K562 (cell line): ENCODE data around the gene CCDC9B. TPM values are rescaled to one million over a fixed set of nuclear protein-coding genes. Genes with fewer than 3 reads are reported as not detected.
A peak's percentile ranks its signal among the peaks of the same experiment; 100 is the strongest.

Experiments
- ARHGAP35 ChIP-seq: fragments of 450-650 bp; IDR thresholded peaks from 2 replicates; pipeline ENCODE4 v1.6.1; 2018; ENCODE audit not compliant: partially characterized antibody
- ATF1 ChIP-seq, 2 experiments: fragments of 450-650 bp in 1 of 2; IDR thresholded peaks; 2 replicates each; pipeline ENCODE4 v1.6.1; 2016; ENCODE audit warnings: missing compliant biosample characterization in 1 of 2, missing genetic modification characterization in 1 of 2
- CHD1 ChIP-seq: fragments of 200-600 bp; sonication (generic); IDR thresholded peaks from one replicate; pipeline ENCODE4 v1.6.1; 2012; ENCODE audit warnings: mild to moderate bottlenecking, moderate library complexity, low read length, inconsistent platforms
- E2F1 ChIP-seq: sonication (generic); formaldehyde crosslinking; IDR thresholded peaks from 2 replicates; pipeline ENCODE4 v1.8.1; 2023; ENCODE audit warnings: mild to moderate bottlenecking, missing genetic modification reagents, moderate library complexity
- EP300 ChIP-seq: IDR thresholded peaks from 2 replicates; pipeline ENCODE4 v1.6.1; 2012; ENCODE audit warnings: low read length, improper control_type of control experiment
- FOS ChIP-seq: IDR thresholded peaks from 3 replicates; pipeline ENCODE4 v1.6.1; 2011; ENCODE audit not compliant: insufficient read length; ENCODE audit errors: extremely low read depth
- HDAC1 ChIP-seq, 2 experiments: fragments of 450-650 bp; IDR thresholded peaks; 2 replicates each; pipeline ENCODE4 v1.6.1; 2016 to 2017; ENCODE audit warnings: inconsistent platforms in 1 of 2, mild to moderate bottlenecking in 1 of 2, moderate library complexity in 1 of 2
- HINFP ChIP-seq: fragments of 450-650 bp; conservative IDR thresholded peaks from 2 replicates; pipeline ENCODE4 v1.6.1; 2016; ENCODE audit warnings: missing genetic modification characterization, low read depth, mild to moderate bottlenecking, control low read depth, missing compliant biosample characterization
- HOMEZ ChIP-seq: fragments of 250-450 bp; sonication (Bioruptor Pico); IDR thresholded peaks from 2 replicates; pipeline ENCODE4 v1.4.0; 2020; ENCODE audit warnings: mild to moderate bottlenecking, moderate library complexity
- JUN ChIP-seq, 2 experiments: sonication (generic) in 1 of 2; formaldehyde crosslinking in 1 of 2; IDR thresholded peaks; 2 replicates each; pipeline versions ENCODE4 v1.6.1 to v1.8.0; 2012 to 2022; ENCODE audit warnings: borderline replicate concordance in 2 of 2, mild to moderate bottlenecking in 2 of 2, improper control_type of control experiment in 1 of 2, low read depth in 1 of 2, low read length in 1 of 2, missing genetic modification reagents in 1 of 2
- KAT2B ChIP-seq: IDR thresholded peaks from one replicate; pipeline ENCODE4 v1.6.1; 2012; ENCODE audit warnings: low read depth, mild to moderate bottlenecking, control low read depth, inconsistent platforms, low read length, moderate library complexity
- MNT ChIP-seq, 2 experiments: fragments of 450-650 bp; conservative IDR thresholded peaks; 2 replicates each; pipeline ENCODE4 v1.6.1; 2017; ENCODE audit warnings: mild to moderate bottlenecking in 2 of 2, moderate library complexity in 2 of 2
- NCOA1 ChIP-seq: fragments of 450-650 bp; IDR thresholded peaks from 2 replicates; pipeline ENCODE4 v1.6.1; 2016; ENCODE audit warnings: low read depth
- POLR3G ChIP-seq: IDR thresholded peaks from 2 replicates; pipeline ENCODE4 v1.6.1; 2011; ENCODE audit not compliant: insufficient read length, insufficient replicate concordance; ENCODE audit errors: extremely low read depth
- SAP30 ChIP-seq: fragments of 200-600 bp; sonication (generic); IDR thresholded peaks from 2 replicates; pipeline ENCODE4 v1.6.1; 2012; ENCODE audit warnings: borderline replicate concordance, low read depth, mild to moderate bottlenecking, moderate library complexity, low read length, control low read depth, inconsistent platforms; ENCODE audit not compliant: insufficient read depth, poor library complexity, severe bottlenecking
- SRSF9 ChIP-seq: fragments of 200-400 bp; formaldehyde crosslinking; IDR thresholded peaks from 2 replicates; pipeline ENCODE4 v1.6.1; 2017; ENCODE audit warnings: low read depth, low read length, borderline replicate concordance
- U2AF1 ChIP-seq: fragments of 200-400 bp; formaldehyde crosslinking; optimal IDR thresholded peaks from 2 replicates; pipeline ENCODE3; 2017; ENCODE audit warnings: mild to moderate bottlenecking, low read depth, low read length, moderate library complexity
- ZFX ChIP-seq: sonication (generic); formaldehyde crosslinking; IDR thresholded peaks from 2 replicates; pipeline ENCODE4 v1.8.0; 2022; ENCODE audit warnings: mild to moderate bottlenecking, missing genetic modification reagents, moderate library complexity
- ZNF644 ChIP-seq: fragments of 200-800 bp; sonication (Bioruptor generic); IDR thresholded peaks from 2 replicates; pipeline ENCODE4 v1.6.1; 2016; ENCODE audit warnings: low read depth, missing genetic modification characterization, missing compliant biosample characterization
- ZNF696 ChIP-seq: fragments of 250-450 bp; sonication (Bioruptor Pico); conservative IDR thresholded peaks from 2 replicates; pipeline ENCODE4 v1.4.0; 2020; ENCODE audit warnings: mild to moderate bottlenecking, moderate library complexity
- polyA plus RNA-seq, 8 experiments: library from polyadenylated mRNA; depleted of rRNA in 4 of 8; stranded (reverse) in 5 of 8; unstranded in 3 of 8; fragments of >200 nt; fragmentation: Nextera tagmentation in 2 of 8; fragmentation: Illumina TruSeq in 1 of 8; extraction: Ambion mirVana in 2 of 8; extraction: Trizol in 1 of 8; gene quantifications; 2 replicates each; pipeline versions ENCODE4 v1.2.1 to v1.2.3, GENCODE V29; 2011 to 2014; ENCODE audit warnings: inconsistent platforms in 1 of 8, missing spikeins in 1 of 8
- total RNA-seq, 7 experiments: library from RNA; depleted of rRNA in 6 of 7; stranded (reverse); fragments of >200 nt in 6 of 7; fragmentation: Illumina TruSeq in 2 of 7; extraction: Trizol in 2 of 7; gene quantifications; 2 replicates each; pipeline versions ENCODE4 v1.2.1 to v1.2.3, GENCODE V29; 2011 to 2021; ENCODE audit warnings: low replicate concordance in 1 of 7

CCDC9B gene
- total and polyA plus RNA-seq, 9 of the 15 experiments (the other 6 are each of a cell fraction or from before 2014, with no cell fraction given), result 0.01 to 0.47 (median 0.15) TPM; not detected in 1

GRCh38 chr15:40382580-40383456 lies 42.1 kb upstream of the CCDC9B start, which contains the start of gene KNSTRN (continued):
- peak in 1 of 2 experiments; percentile 57; a peak in 2 of 4 replicates for TF ChIP-seq MNT (conservative IDR thresholded peaks at IDR 0.05)
- peak; percentile 13; the same call in 1 of the 2 replicates for TF ChIP-seq E2F1 (CRISPR knock-in tag)
- TF ChIP-seq ZNF696, result no peak
- TF ChIP-seq ATF1 (CRISPR knock-in tag; IDR thresholded peaks at IDR 0.05), result no peak
- TF ChIP-seq ATF1 (tag; IDR thresholded peaks at IDR 0.05), result peak; percentile 48
- no peak; the same call in 1 of the 2 replicates for TF ChIP-seq ZNF644
- TF ChIP-seq U2AF1, result no peak
- TF ChIP-seq FOS, result no peak
- TF ChIP-seq JUN (IDR thresholded peaks at IDR 0.05; ENCODE audit: borderline replicate concordance, low read depth, low read length), result no peak
- TF ChIP-seq JUN (CRISPR knock-in tag; IDR thresholded peaks at IDR 0.05; ENCODE audit: borderline replicate concordance), result no peak
- TF ChIP-seq CHD1, result no peak
- TF ChIP-seq ARHGAP35, result no peak
- TF ChIP-seq KAT2B, result no peak
- peak in 1 of 2 experiments; percentile 52; a peak in 2 of 4 replicates for TF ChIP-seq HDAC1 (IDR thresholded peaks at IDR 0.05)
- peak; percentile 76 for TF ChIP-seq ZFX (CRISPR knock-in tag)
- TF ChIP-seq NCOA1, result peak; percentile 92
- TF ChIP-seq HOMEZ (CRISPR knock-in tag), result no peak
- peak; percentile 91 for TF ChIP-seq SAP30
- TF ChIP-seq HINFP (tag), result 0 out of 2 replicates have a peak, but pooled peaks have one; percentile 30
- no peak for TF ChIP-seq POLR3G
- no peak for TF ChIP-seq SRSF9
- TF ChIP-seq EP300, result peak; percentile 37; the same call in 1 of the 2 replicates
